Measurements from ENCODE around the gene DNM3.

- no peak for TF ChIP-seq POLR2AphosphoS5 (IDR thresholded peaks at IDR 0.05; ENCODE audit: borderline replicate concordance, low read depth, low read length)
- TF ChIP-seq EZH2 (IDR thresholded peaks at IDR 0.05) = no peak
These were observed 542.2 kb downstream of the DNM3 start for GRCh38 chr1:172383536-172383935.

Measured in SK-N-MC (cell line).